Loucy (cell line): Measurements from ENCODE around the gene HOXC11.

Experiments used
- EZH2phosphoT487 ChIP-seq: fragments of 200-600 bp; IDR thresholded peaks from 2 replicates; pipeline ENCODE4 v1.6.1; 2018; ENCODE audit warnings: antibody characterized with exemption, mild to moderate bottlenecking, moderate library complexity, borderline replicate concordance
- TF ChIP-seq, protein P1 (sequence below): fragments of 200-600 bp; sonication (generic); conservative IDR thresholded peaks from 2 replicates; pipeline ENCODE4 v1.5.1; 2014; ENCODE audit warnings: mild to moderate bottlenecking, antibody characterized with exemption, low read length

- TF ChIP-seq, protein P1, sequence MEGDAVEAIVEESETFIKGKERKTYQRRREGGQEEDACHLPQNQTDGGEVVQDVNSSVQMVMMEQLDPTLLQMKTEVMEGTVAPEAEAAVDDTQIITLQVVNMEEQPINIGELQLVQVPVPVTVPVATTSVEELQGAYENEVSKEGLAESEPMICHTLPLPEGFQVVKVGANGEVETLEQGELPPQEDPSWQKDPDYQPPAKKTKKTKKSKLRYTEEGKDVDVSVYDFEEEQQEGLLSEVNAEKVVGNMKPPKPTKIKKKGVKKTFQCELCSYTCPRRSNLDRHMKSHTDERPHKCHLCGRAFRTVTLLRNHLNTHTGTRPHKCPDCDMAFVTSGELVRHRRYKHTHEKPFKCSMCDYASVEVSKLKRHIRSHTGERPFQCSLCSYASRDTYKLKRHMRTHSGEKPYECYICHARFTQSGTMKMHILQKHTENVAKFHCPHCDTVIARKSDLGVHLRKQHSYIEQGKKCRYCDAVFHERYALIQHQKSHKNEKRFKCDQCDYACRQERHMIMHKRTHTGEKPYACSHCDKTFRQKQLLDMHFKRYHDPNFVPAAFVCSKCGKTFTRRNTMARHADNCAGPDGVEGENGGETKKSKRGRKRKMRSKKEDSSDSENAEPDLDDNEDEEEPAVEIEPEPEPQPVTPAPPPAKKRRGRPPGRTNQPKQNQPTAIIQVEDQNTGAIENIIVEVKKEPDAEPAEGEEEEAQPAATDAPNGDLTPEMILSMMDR, result no peak
- no peak for TF ChIP-seq EZH2phosphoT487
These were observed 31.2 kb upstream of the HOXC11 start for GRCh38 chr12:53941750-53942149.
